Skin epidermis (tissue), 12 donors: ENCODE results near the gene HDLBP.

Experiments
- H3K27ac ChIP-seq, 21 experiments: fragments of 200-600 bp; sonication (generic) in 11 of 21; one replicate each; pipeline ENCODE4 v1.5.0; 2020; ENCODE audit warnings: mild to moderate bottlenecking in 3 of 21, inconsistent platforms in 2 of 21, moderate library complexity in 2 of 21
- H3K4me3 ChIP-seq, 7 experiments: fragments of 200-600 bp; sonication (generic) in 2 of 7; one replicate each; pipeline ENCODE4 v1.5.0; 2020; ENCODE audit warnings: inconsistent platforms in 2 of 7, mild to moderate bottlenecking in 2 of 7, moderate library complexity in 1 of 7

The HDLBP gene

GRCh38 chr2:241188361-241189092 is 126.9 kb downstream of the HDLBP start, which contains the start of gene ANO7:
ANO7 (plus strand) TSS chr2:241188677; CDS start chr2:241190064, 1,387 bp downstream.
- no peak within 1 kb of the TSS for H3K27ac ChIP-seq
- no peak within 1 kb of the TSS for H3K4me3 ChIP-seq

GRCh38 chr2:241187918-241188234 is 127.6 kb downstream of the HDLBP start:
- Histone ChIP-seq H3K27ac (no peak overlapping the region), H3K4me3 (no peak overlapping the region)

GRCh38 chr2:241187101-241187917 is 128.2 kb downstream of the HDLBP start:
- Histone ChIP-seq H3K27ac (no peak overlapping the region), H3K4me3 (no peak overlapping the region)

- H3K27ac ChIP-seq, result no peak overlapping the region
Observed at GRCh38 chr2:241185961-241186360, 129.5 kb downstream of the HDLBP start.

GRCh38 chr2:241184901-241185300 is 130.6 kb downstream of the HDLBP start:
- Histone ChIP-seq H3K4me3 (no peak overlapping the region), H3K27ac (no peak overlapping the region)

More at GRCh38 chr2:241185961-241186360, 129.5 kb downstream of the HDLBP start:
- no peak overlapping the region for H3K4me3 ChIP-seq

- no peak overlapping the region for H3K27ac ChIP-seq
- H3K4me3 ChIP-seq, result no peak overlapping the region
Observed at GRCh38 chr2:241183221-241183620, 132.3 kb downstream of the HDLBP start.

- Histone ChIP-seq H3K4me3 (no peak overlapping the region), H3K27ac (no peak overlapping the region)
Observed at GRCh38 chr2:241182531-241183133, 132.8 kb downstream of the HDLBP start.

GRCh38 chr2:241182126-241182525 is 133.3 kb downstream of the HDLBP start:
- Histone ChIP-seq H3K27ac (no peak overlapping the region), H3K4me3 (no peak overlapping the region)

- Histone ChIP-seq H3K27ac (no peak overlapping the region), H3K4me3 (no peak overlapping the region)
Observed at GRCh38 chr2:241180495-241180894, 135.0 kb downstream of the HDLBP start.

- no peak overlapping the region for H3K27ac ChIP-seq
- H3K4me3 ChIP-seq, result no peak overlapping the region
Observed at GRCh38 chr2:241179899-241180298, 135.6 kb downstream of the HDLBP start.

- no peak overlapping the region for H3K4me3 ChIP-seq
- no peak overlapping the region for H3K27ac ChIP-seq
Observed at GRCh38 chr2:241178961-241179360, 136.5 kb downstream of the HDLBP start.

- H3K4me3 ChIP-seq, result no peak overlapping the region
Observed at GRCh38 chr2:241177526-241178334, 137.7 kb downstream of the HDLBP start.

More at GRCh38 chr2:241177526-241178334, 137.7 kb downstream of the HDLBP start:
- H3K27ac ChIP-seq, result no peak overlapping the region
